GM23248 (cell line): ENCODE results near the gene CYP2C8. TPM values are rescaled to one million over a fixed set of nuclear protein-coding genes. Genes with fewer than 3 reads are reported as not detected.
"Not testable (repeated sequence)": the region's sequence is repeated elsewhere in the genome, so short reads cannot be mapped to it uniquely, and the experiment has no call there.

Experiments used
- DNase-seq: peaks from one replicate; pipeline ENCODE4 v3.0.0-alpha.2; 2015
- H2AFZ ChIP-seq: fragments of 200-600 bp; sonication (generic); 2 replicates; pipeline ENCODE4 v1.6.1; 2016; ENCODE audit warnings: antibody characterized with exemption
- H3F3A ChIP-seq: fragments of 200-600 bp; sonication (generic); 2 replicates; pipeline ENCODE4 v1.6.1; 2016; ENCODE audit warnings: mild to moderate bottlenecking, antibody characterized with exemption, mixed run types; ENCODE audit not compliant: insufficient read depth
- H3K27ac ChIP-seq: fragments of 200-600 bp; sonication (generic); 2 replicates; pipeline ENCODE4 v1.5.1; 2016; ENCODE audit warnings: mild to moderate bottlenecking
- H3K27me3 ChIP-seq: fragments of 200-600 bp; sonication (generic); replicated peaks from 2 replicates; pipeline ENCODE4 v1.6.1; 2016; ENCODE audit warnings: mild to moderate bottlenecking; ENCODE audit not compliant: insufficient read depth
- H3K36me3 ChIP-seq: fragments of 200-600 bp; sonication (generic); 2 replicates; pipeline ENCODE4 v1.6.1; 2016; ENCODE audit warnings: low read depth, mild to moderate bottlenecking
- H3K4me1 ChIP-seq: fragments of 200-600 bp; sonication (generic); 2 replicates; pipeline ENCODE4 v1.6.1; 2016; ENCODE audit warnings: mild to moderate bottlenecking; ENCODE audit not compliant: insufficient read depth
- H3K4me2 ChIP-seq: fragments of 200-600 bp; sonication (generic); one replicate; pipeline ENCODE4 v1.6.1; 2016; ENCODE audit warnings: mild to moderate bottlenecking; ENCODE audit not compliant: unreplicated experiment
- H3K4me3 ChIP-seq: fragments of 200-600 bp; sonication (generic); 2 replicates; pipeline ENCODE4 v1.5.1; 2016; ENCODE audit warnings: mild to moderate bottlenecking
- H3K79me2 ChIP-seq: fragments of 200-600 bp; sonication (generic); 2 replicates; pipeline ENCODE4 v1.6.1; 2016; ENCODE audit warnings: mild to moderate bottlenecking; ENCODE audit not compliant: insufficient read depth
- H3K9ac ChIP-seq: fragments of 200-600 bp; sonication (generic); 2 replicates; pipeline ENCODE4 v1.6.1; 2016; ENCODE audit warnings: mild to moderate bottlenecking
- H3K9me2 ChIP-seq: fragments of 200-600 bp; sonication (generic); 2 replicates; pipeline ENCODE4 v1.6.1; 2016; ENCODE audit warnings: mixed run types, mild to moderate bottlenecking, moderate library complexity; ENCODE audit not compliant: insufficient read depth
- H3K9me3 ChIP-seq: fragments of 200-600 bp; sonication (generic); one replicate; pipeline ENCODE4 v1.6.1; 2017; ENCODE audit warnings: low read depth
- H4K20me1 ChIP-seq: fragments of 200-600 bp; sonication (generic); 2 replicates; pipeline ENCODE4 v1.6.0; 2016; ENCODE audit not compliant: insufficient read depth
- EZH2 ChIP-seq: fragments of 200-600 bp; sonication (generic); IDR thresholded peaks from 2 replicates; pipeline ENCODE4 v1.6.1; 2018; ENCODE audit warnings: antibody characterized with exemption, mild to moderate bottlenecking; ENCODE audit not compliant: insufficient read depth, poor library complexity, severe bottlenecking
- EZH2phosphoT487 ChIP-seq: fragments of 200-600 bp; sonication (generic); IDR thresholded peaks from 2 replicates; pipeline ENCODE4 v1.6.1; 2018; ENCODE audit warnings: antibody characterized with exemption, moderate library complexity, mild to moderate bottlenecking, low read depth; ENCODE audit not compliant: insufficient read depth
- WGBS, 2 experiments: methylation state at CpG; one replicate each; pipeline ENCODE4 v1.1.6; 2015 to 2017; ENCODE audit warnings: low lambda C conversion rate in 2 of 2, low coverage in 1 of 2; ENCODE audit errors: missing lambda C conversion rate in 2 of 2; 5-methylcytosine and 5-hydroxymethylcytosine counted together
- in situ Hi-C: fragments of 300-500 bp; cut with MboI; formaldehyde crosslinking; loops from 2 replicates; pipeline ENCODE4 v1.15.0; 2020
- polyA plus RNA-seq: library from polyadenylated mRNA; unstranded; fragments of >200 nt; fragmentation: Nextera tagmentation; extraction: Ambion mirVana; gene quantifications from 2 replicates; pipeline ENCODE4 v1.2.1, GENCODE V29; 2016
- total RNA-seq: library from RNA; depleted of rRNA; stranded (reverse); fragments of >200 nt; shearing (Covaris generic); gene quantifications from 2 replicates; pipeline ENCODE4 v1.2.3, GENCODE V29; 2014; rRNA removed

Gene CYP2C8
- total RNA-seq (not detected in 2 replicates), polyA plus RNA-seq (not detected in 2 replicates)

DNA sequence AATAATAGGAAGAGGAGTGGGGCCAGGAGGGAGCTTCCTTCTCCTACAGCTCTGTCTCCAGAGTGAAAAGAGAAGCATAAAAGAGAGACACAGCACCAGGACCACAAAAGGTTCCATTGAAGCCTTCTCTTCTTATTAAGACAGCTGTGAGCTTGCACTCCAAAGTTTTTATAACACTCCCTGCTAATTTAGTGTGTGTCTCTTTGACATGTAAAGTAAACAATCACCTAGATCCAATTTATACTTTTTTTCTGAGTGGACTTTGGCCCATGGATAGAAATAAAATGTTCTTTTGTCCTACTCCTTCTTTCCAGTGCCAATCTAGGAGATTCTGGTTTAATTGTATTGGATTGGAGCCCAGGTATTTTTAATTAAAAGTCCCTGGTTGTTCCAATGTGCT is at the start of gene CYP2C8:
Gene CYP2C8, minus strand, starts transcription at position 212 of the 400 bp plus-strand sequence. Its CDS starts 95 bp downstream, at position 117.
- TF ChIP-seq EZH2phosphoT487 (no peak), EZH2 (no peak)
- no peak for DNase-seq
- Histone ChIP-seq H4K20me1 (no peaks in the 10 kb centered on the region), H2AFZ (no peak within 1 kb of the TSS), H3K9me3 (no peaks in the 10 kb centered on the region), H3K4me1 (no peaks in the 10 kb centered on the region), H3K4me2 (no peak within 1 kb of the TSS), H3K9me2 (no peaks in the 10 kb centered on the region), H3K79me2 (no peaks in the 10 kb centered on the region), H3K36me3 (no peaks in the 10 kb centered on the region), H3K4me3 (no peak within 1 kb of the TSS), H3F3A (no peaks in the 10 kb centered on the region), H3K27me3 (no peaks in the 10 kb centered on the region), H3K27ac (no peak within 1 kb of the TSS), H3K9ac (no peak within 1 kb of the TSS)
- in situ Hi-C loops, result no loop called here

DNA sequence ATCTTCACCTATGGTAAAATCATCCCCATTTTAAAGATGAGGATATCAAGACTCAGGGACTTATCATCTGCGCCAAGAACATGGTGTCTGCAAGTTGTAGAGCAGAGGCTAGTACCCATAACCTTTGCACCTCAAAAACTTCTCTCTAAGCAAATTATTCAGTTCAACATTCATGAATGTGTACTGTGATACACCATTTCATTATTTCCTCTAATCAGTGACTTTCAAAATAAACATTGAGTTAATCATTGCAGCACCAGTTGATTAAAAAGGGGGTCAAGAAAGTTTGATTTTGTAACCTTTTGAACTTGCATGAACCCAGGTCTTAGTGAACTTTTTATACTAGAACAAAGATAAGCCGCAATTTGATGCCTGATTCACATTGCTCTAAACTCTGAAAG is 47.6 kb upstream of the CYP2C8 start:
- no peaks in the 10 kb centered on the region for H3K9me2 ChIP-seq
- no peaks in the 10 kb centered on the region for H3K36me3 ChIP-seq
- H3F3A ChIP-seq, result no peaks in the 10 kb centered on the region
- H3K4me3 ChIP-seq, result no peak overlapping the region
- H2AFZ ChIP-seq, result no peak overlapping the region
- no peak overlapping the region for H3K9ac ChIP-seq
- no peak for DNase-seq
- in situ Hi-C loops, result no loop called here
- WGBS, 2 experiments, result 6 to 16% methylated on average over 2 of the region's 2 CpGs
- no peaks in the 10 kb centered on the region for H3K9me3 ChIP-seq
- H3K79me2 ChIP-seq, result no peaks in the 10 kb centered on the region
- no peaks in the 10 kb centered on the region for H3K4me1 ChIP-seq
- no peaks in the 10 kb centered on the region for H4K20me1 ChIP-seq
- no peaks in the 10 kb centered on the region for H3K27me3 ChIP-seq
- no peak overlapping the region for H3K4me2 ChIP-seq
- TF ChIP-seq EZH2phosphoT487 (no peak), EZH2 (no peak)
- no peak overlapping the region for H3K27ac ChIP-seq

DNA sequence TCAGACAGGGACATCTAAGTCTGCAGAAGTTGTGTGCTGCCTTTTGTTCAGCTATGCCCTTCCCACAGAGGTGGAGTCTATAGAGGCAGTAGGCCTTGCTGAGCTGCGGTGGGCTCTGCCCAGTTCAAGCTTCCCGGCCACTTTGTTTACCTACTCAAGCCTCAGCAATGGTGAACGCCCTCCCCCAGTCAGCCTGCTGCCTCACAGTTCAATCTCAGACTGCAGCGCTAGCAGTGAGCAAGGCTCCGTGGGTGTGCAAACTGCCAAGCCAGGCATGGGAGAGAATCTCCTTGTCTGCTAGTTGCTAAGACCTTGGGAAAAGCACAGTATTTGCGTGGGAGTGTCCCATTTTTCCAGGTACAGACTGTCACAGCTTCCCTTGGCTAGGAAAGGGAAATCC is 41.5 kb upstream of the CYP2C8 start:
- H2AFZ ChIP-seq, H3K36me3 ChIP-seq, H3K27ac ChIP-seq, H3K4me2 ChIP-seq, H4K20me1 ChIP-seq, H3K9ac ChIP-seq, H3K27me3 ChIP-seq, H3K4me3 ChIP-seq, DNase-seq, H3K79me2 ChIP-seq, H3F3A ChIP-seq, H3K4me1 ChIP-seq, in situ Hi-C loops, H3K9me3 ChIP-seq, H3K9me2 ChIP-seq: not testable (repeated sequence)
- 26 to 37% methylated on average over 6 of the region's 6 CpGs for WGBS, 2 experiments

DNA sequence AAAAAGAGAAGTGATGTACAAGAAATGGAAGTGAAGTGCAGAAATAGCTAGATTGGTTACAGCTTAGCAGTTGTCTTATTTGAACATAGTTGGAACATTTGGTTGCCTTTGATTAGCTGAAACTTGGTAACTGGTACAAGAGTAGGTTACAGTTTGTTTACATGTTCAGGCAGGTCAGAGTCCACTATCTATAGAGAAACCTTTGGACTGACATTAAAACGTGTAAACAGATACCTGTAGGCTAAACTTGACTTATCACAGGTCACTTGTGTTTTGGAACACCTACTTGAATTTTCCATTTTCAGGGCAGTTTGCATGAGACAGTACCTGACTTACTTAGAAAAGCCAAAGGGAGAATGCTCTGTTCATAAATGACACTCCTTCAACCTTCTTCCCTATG is 28.5 kb upstream of the CYP2C8 start:
- Histone ChIP-seq H3K4me2 (no peak overlapping the region), H3K27me3 (no peaks in the 10 kb centered on the region), H2AFZ (no peak overlapping the region), H3K36me3 (no peaks in the 10 kb centered on the region), H3K4me3 (no peak overlapping the region), H3K9me3 (no peaks in the 10 kb centered on the region), H4K20me1 (no peaks in the 10 kb centered on the region), H3K27ac (no peak overlapping the region), H3F3A (no peaks in the 10 kb centered on the region), H3K79me2 (no peaks in the 10 kb centered on the region), H3K9ac (no peak overlapping the region), H3K4me1 (no peaks in the 10 kb centered on the region), H3K9me2 (0 out of 2 replicates have a peak, but pooled peaks cover 2% of the 10 kb centered on the region)
- in situ Hi-C loops, result no loop called here
- DNase-seq, result no peak
- 0 to 5% methylated on average over 1 of the region's 1 CpG for WGBS, 2 experiments
- no peak for TF ChIP-seq EZH2
- TF ChIP-seq EZH2phosphoT487, result no peak

DNA sequence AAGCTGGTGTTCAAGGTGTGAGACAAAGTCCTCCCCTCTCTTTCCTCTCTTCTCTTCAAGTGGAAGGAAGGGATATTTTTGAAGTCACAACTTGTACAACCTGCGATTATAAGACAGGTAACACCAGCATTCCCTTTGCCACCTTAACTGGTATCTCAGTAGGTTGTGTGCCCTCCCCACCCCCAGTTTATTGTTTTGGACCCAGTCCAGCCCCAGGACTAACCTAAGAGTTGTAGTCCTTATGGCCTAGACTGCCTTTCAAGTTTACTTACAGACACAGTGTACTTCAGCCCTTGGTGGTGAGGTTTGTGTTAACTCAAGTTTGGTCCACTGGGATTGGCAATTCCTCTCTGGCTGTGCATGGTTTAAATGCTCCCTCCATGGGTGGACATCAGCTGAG is 26.8 kb upstream of the CYP2C8 start:
- no peak for DNase-seq
- Histone ChIP-seq H3K9ac (no peak overlapping the region), H3K36me3 (no peaks in the 10 kb centered on the region), H3K27ac (no peak overlapping the region), H3K4me1 (no peaks in the 10 kb centered on the region), H2AFZ (no peak overlapping the region), H3K9me3 (no peaks in the 10 kb centered on the region), H3K4me3 (no peak overlapping the region), H4K20me1 (no peaks in the 10 kb centered on the region), H3K9me2 (no peaks in the 10 kb centered on the region), H3K4me2 (no peak overlapping the region), H3K27me3 (no peaks in the 10 kb centered on the region), H3K79me2 (no peaks in the 10 kb centered on the region), H3F3A (no peaks in the 10 kb centered on the region)
- TF ChIP-seq EZH2phosphoT487, result no peak
- no peak for TF ChIP-seq EZH2
- in situ Hi-C loops, result no loop called here
- WGBS, 2 experiments, result 39 to 42% methylated on average over 1 of the region's 1 CpG

DNA sequence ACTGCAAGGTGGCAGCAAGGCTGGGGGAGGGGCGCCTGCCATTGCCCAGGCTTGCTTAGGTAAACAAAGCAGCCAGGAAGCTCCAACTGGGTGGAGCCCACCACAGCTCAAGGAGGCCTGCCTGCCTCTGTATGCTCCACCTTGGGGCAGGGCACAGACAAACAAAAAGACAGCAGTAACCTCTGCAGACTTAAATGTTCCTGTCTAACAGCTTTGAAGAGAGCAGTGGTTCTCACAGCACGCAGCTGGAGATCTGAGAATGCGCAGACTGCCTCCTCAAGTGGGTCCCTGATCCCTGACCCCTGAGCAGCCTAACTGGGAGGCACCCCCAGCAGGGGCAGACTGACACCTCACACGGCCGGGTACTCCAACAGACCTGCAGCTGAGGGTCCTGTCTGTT is 10.3 kb upstream of the CYP2C8 start:
- H3K4me3 ChIP-seq, H3K9me3 ChIP-seq, H3F3A ChIP-seq, H3K27ac ChIP-seq, H3K79me2 ChIP-seq, DNase-seq, H3K4me1 ChIP-seq, H3K9me2 ChIP-seq, H3K9ac ChIP-seq, H3K27me3 ChIP-seq, H3K36me3 ChIP-seq, in situ Hi-C loops, H4K20me1 ChIP-seq, H2AFZ ChIP-seq, H3K4me2 ChIP-seq: not testable (repeated sequence)
- 25 to 27% methylated on average over 4 of the region's 5 CpGs for WGBS, 2 experiments
